Measurements from ENCODE around the gene ESD.

The ESD gene

DNA sequence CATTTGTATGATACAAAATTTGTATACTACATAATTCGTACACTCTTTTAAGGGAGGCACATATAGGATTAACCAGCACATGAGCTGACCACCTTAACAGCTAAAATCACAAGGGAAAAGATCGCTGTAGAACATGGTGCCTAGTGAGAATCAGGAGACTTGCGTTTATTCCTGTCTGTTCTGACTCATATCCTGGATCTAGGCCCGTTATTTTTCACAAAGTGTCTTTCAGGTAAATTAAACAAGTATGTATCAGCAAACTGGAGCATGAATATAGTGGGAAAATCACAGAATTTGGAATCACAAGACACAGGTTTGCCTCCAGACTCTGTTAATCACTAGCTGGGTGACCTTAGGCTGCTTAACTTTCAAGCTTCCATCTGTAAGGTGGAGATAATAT, 47.5 kb upstream of the ESD start:
- Histone ChIP-seq H3K27me3 (ENCODE audit: low read length) (no peaks in the 10 kb centered on the region), H3K36me3 (ENCODE audit: low read length) (no peaks in the 10 kb centered on the region), H3K9me2 (replicated peaks; ENCODE audit: insufficient read depth, low read length) (no peaks in the 10 kb centered on the region), H4K20me1 (ENCODE audit: low read depth, low read length) (no peaks in the 10 kb centered on the region), H3F3A (ENCODE audit: insufficient read depth) (no peaks in the 10 kb centered on the region), H3K9me3 (ENCODE audit: insufficient read depth, low read length) (no peaks in the 10 kb centered on the region), H3K27ac (ENCODE audit: low read depth, low read length) (no peak overlapping the region), H3K4me2 (ENCODE audit: low read depth, low read length, poor library complexity, severe bottlenecking) (no peak overlapping the region), H3K9ac (ENCODE audit: low read length) (no peak overlapping the region), H2AFZ (ENCODE audit: low read depth, low read length, severe bottlenecking) (no peak overlapping the region), H3K4me3 (ENCODE audit: insufficient read depth, low read length, poor library complexity, severe bottlenecking) (no peak overlapping the region), H3K79me2 (ENCODE audit: insufficient read depth, low read length) (no peaks in the 10 kb centered on the region)
- TF ChIP-seq EZH2phosphoT487 (conservative IDR thresholded peaks at IDR 0.05; ENCODE audit: low read length) = no peak
- TF ChIP-seq, protein P1, sequence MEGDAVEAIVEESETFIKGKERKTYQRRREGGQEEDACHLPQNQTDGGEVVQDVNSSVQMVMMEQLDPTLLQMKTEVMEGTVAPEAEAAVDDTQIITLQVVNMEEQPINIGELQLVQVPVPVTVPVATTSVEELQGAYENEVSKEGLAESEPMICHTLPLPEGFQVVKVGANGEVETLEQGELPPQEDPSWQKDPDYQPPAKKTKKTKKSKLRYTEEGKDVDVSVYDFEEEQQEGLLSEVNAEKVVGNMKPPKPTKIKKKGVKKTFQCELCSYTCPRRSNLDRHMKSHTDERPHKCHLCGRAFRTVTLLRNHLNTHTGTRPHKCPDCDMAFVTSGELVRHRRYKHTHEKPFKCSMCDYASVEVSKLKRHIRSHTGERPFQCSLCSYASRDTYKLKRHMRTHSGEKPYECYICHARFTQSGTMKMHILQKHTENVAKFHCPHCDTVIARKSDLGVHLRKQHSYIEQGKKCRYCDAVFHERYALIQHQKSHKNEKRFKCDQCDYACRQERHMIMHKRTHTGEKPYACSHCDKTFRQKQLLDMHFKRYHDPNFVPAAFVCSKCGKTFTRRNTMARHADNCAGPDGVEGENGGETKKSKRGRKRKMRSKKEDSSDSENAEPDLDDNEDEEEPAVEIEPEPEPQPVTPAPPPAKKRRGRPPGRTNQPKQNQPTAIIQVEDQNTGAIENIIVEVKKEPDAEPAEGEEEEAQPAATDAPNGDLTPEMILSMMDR (IDR thresholded peaks at IDR 0.05; ENCODE audit: insufficient read depth, low read length, poor library complexity, severe bottlenecking) = no peak

DNA sequence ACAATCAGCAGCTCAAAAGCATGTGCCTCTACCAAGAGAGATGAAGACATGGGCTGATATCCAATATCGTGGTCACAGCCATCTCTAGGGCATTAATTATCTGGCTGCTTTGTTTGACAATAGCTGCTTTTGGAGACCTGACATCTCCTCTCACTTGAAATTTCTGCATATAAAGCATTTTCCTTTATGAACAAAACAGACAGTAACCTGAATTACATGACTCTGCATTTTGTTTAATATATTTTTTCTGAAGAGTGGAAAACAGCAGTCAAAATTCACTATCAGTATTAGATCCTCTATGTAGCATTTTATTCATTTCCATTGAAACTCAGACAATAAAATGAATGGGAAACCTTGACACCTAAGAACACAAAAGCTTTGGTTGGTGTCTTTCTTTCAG, 42.4 kb upstream of the ESD start:
- TF ChIP-seq EZH2phosphoT487 (conservative IDR thresholded peaks at IDR 0.05; ENCODE audit: low read length) = no peak
- TF ChIP-seq, protein P1 (IDR thresholded peaks at IDR 0.05; ENCODE audit: insufficient read depth, low read length, poor library complexity, severe bottlenecking) = no peak
- Histone ChIP-seq H3K27ac (ENCODE audit: low read depth, low read length) (no peak overlapping the region), H3K79me2 (ENCODE audit: insufficient read depth, low read length) (no peaks in the 10 kb centered on the region), H3K36me3 (ENCODE audit: low read length) (no peaks in the 10 kb centered on the region), H3K4me2 (ENCODE audit: low read depth, low read length, poor library complexity, severe bottlenecking) (no peak overlapping the region), H3K9me2 (replicated peaks; ENCODE audit: insufficient read depth, low read length) (no peaks in the 10 kb centered on the region), H2AFZ (ENCODE audit: low read depth, low read length, severe bottlenecking) (no peak overlapping the region), H3F3A (ENCODE audit: insufficient read depth) (no peaks in the 10 kb centered on the region), H3K4me3 (ENCODE audit: insufficient read depth, low read length, poor library complexity, severe bottlenecking) (no peak overlapping the region), H3K9ac (ENCODE audit: low read length) (no peak overlapping the region), H3K27me3 (ENCODE audit: low read length) (no peaks in the 10 kb centered on the region), H4K20me1 (ENCODE audit: low read depth, low read length) (no peaks in the 10 kb centered on the region), H3K9me3 (ENCODE audit: insufficient read depth, low read length) (no peaks in the 10 kb centered on the region)

DNA sequence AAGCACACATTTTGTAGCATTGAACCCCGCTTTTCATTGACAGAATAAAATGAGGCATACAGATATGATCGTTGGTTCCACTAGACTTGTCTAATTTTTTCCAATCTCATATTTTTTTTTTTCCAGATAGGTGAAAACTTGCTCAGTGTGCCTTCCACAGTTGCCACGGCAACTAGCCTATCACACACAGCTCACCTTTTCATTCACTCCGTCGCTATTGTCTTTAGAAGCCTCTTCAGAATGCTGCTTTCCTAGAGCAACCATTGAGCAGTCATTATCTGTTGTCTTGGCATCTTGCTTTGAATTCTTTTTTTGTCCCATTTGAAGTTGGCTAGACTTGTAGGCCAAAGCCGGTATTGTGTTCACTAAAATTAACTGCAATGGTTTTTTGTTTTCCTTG, 37.7 kb upstream of the ESD start:
- no peaks in the 10 kb centered on the region for H3K79me2 ChIP-seq (ENCODE audit: insufficient read depth, low read length)
- H3K9me3 ChIP-seq (ENCODE audit: insufficient read depth, low read length) = no peaks in the 10 kb centered on the region
- H2AFZ ChIP-seq (ENCODE audit: low read depth, low read length, severe bottlenecking) = no peak overlapping the region
- no peaks in the 10 kb centered on the region for H3K36me3 ChIP-seq (ENCODE audit: low read length)
- no peaks in the 10 kb centered on the region for H3K27me3 ChIP-seq (ENCODE audit: low read length)
- no peak overlapping the region for H3K27ac ChIP-seq (ENCODE audit: low read depth, low read length)
- no peak overlapping the region for H3K4me3 ChIP-seq (ENCODE audit: insufficient read depth, low read length, poor library complexity, severe bottlenecking)
- H4K20me1 ChIP-seq (ENCODE audit: low read depth, low read length) = no peaks in the 10 kb centered on the region
- H3K9ac ChIP-seq (ENCODE audit: low read length) = no peak overlapping the region
- H3K9me2 ChIP-seq (replicated peaks; ENCODE audit: insufficient read depth, low read length) = no peaks in the 10 kb centered on the region
- no peaks in the 10 kb centered on the region for H3F3A ChIP-seq (ENCODE audit: insufficient read depth)
- no peak overlapping the region for H3K4me2 ChIP-seq (ENCODE audit: low read depth, low read length, poor library complexity, severe bottlenecking)
- TF ChIP-seq, protein P1 (IDR thresholded peaks at IDR 0.05; ENCODE audit: insufficient read depth, low read length, poor library complexity, severe bottlenecking) = no peak
- TF ChIP-seq EZH2phosphoT487 (conservative IDR thresholded peaks at IDR 0.05; ENCODE audit: low read length) = no peak

Data from SU-DHL-6 (cell line).